ENCODE results near the gene PHLDA1. TPM values are rescaled to one million over a fixed set of nuclear protein-coding genes. Genes with fewer than 3 reads are reported as not detected.

Gene PHLDA1
- total RNA-seq, 1 donor from 2014 or later, result 11.6 TPM

DNA sequence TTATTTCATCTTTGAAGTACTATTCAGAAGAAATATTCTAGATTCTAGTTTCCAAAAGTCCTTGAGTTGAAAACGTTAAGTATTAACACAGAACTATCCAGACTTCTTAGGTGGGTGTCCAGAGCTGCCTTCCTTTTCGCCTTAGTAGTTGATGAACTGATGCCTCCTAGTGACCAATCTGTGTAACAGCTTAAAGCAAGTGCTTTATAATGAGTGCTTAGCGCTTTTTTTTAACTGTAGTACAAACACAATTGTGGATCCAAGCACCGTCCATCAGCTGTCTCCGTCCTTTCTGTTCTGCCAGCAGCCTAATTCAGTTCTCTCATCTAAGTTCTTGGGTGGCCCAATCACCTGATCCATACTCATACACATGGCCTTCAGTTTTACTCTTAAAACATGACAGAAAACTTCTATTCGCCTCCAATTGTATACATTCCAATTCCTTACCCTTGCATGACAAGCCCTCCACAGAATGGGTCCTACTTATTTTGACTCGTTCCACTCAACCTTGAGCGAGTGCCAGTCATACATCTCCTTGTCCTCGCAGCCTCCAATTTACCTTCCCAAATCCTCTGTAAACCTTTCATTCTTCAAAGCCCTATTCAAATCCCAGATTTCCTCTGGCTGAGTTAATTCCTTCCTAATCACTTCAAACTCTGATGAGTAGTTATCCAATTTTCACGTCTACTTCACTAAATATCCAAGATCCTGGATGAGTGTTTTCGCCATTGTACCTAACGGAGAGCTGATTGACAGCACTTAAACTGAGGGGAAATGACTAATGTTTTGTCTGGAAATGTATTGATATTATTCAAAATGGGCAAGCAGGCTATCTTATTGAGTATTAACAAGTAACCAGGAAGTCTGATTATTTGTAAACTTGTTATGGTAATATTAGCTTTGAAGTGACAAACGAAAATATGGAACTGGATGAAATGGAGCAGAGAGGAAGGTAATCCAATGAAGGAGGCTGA is 5.8 kb upstream of the PHLDA1 start:
- DNase-seq (ENCODE audit: low read depth in 2 of 2), result peak; percentile 78 to 89

DNA sequence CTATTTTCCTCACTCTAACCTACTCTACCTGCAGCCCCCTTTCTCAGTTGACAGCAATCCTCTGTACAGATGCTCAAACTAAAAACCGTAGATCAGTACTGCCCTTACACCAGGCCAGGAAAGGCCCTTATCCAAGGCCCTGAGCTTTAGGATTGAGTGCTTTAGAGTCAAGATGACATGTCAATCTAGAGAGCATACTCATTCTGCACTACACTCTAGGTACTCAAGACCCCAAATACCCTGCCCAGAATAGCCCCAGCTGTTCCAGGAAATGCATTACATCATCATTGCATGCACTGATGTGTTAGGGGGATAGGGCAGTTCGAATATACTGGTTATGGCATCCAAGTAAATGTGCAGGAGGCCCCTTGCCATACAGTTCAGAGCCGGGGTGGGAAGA is 3.5 kb upstream of the PHLDA1 start:
- DNase-seq (ENCODE audit: low read depth in 2 of 2), result no peak

DNA sequence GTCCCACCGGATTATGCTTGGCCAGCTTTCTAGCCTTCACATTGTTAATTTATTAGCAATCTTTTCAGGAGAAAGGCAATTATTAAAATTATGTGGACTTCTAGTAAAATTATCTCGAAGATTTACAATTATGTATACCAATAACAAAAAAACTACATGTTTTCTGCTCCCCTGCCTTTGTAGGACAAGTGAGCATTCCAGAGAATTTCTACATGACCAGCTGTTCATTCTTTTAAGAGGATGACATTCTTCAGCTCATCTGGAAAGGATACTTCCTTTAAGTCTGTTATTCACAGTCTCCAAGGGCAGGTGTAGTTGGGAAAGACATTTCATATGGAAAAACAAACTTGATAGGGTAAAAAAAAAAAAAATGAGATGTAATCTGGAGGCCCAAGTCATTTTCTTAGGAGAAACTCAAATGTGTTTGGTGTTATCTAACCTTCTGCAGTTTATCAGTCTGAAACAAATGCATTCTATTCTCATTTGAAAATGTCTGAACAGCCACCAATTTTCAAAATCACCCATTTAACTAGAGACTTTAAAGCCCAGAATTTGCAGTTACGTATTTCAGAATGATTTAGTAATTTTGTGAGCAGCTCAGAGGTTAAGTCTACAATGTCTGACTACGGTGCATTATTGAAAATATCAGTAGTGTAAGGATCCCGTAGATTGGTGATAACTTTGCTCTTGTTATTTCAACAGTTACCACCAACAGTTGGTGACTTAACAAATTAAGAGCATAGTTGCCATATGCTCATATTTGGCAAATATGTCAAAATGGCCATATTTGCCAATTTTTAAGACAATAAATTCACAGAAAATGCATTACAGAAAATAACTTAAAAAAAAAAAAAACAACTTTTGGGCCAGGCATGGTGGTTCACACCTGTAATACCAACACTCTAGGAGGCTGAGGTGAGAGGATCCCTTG is 1.8 kb upstream of the PHLDA1 start:
- DNase-seq (ENCODE audit: low read depth in 2 of 2), result no peak

DNA sequence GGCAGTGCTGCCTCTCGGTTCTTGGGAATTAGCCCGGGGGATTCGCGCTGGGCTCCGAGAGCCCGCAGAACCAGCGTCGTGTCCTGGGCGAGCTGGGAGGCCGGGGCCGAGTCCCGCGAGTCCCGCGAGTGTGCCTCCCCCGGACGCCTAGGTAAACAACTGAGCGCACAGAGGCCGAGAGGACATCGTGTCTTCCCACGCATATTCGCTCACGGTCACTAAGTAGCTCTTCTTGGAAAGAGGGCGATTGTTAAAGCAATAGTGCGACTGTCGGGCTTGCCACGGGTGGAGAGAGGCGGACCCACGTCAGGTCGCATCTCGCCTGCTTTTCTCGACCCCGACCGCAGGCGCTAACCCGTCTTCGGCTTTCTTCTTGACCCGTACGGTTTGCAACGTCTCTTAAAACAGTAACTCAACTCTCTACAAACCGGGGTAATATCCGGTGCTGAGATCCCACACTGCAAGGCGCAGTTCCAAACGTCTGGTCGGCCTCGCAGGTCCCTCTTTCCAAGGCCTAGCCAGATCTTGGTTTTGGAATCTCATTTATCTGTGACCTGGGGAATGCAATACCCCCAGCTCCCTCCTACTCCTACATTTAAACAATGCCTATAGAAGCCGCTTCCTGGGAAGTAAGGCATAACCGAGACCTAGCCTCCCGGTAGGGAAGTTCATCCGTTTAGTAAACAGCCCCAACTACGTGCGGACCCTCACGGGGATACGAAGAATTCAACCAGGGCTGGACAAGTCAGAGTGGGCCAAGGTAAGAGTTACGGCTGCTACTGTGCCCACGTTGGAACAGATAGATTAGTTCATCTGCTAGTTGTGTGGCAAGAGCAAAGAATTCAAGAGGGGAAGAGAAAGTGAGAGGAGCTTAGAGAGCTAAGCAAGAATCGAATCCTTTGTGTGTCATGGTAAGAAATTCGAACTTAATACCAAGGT is 736 bp upstream of the PHLDA1 start:
- DNase-seq (ENCODE audit: low read depth in 2 of 2), result peak in 1 of 2 donors; percentile 66

DNA sequence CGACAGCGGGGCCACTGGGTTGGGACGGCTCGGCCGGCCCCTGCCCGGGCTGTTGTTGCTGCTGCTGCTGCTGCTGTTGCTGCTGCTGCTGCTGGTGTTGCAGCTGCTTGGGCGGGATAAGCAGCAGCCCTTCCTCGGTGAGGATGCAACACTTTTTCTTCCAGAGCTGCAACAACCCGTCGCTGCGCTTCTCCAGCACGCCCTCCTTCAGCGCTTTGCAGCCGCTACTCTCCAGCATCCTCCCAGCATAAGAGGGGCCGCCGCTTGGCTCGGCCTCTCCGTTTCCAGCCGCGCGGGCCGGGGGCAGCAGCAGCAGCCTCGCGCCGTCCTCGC is 529 bp downstream of the PHLDA1 start:
- DNase-seq (ENCODE audit: low read depth in 2 of 2), result no peak

DNA sequence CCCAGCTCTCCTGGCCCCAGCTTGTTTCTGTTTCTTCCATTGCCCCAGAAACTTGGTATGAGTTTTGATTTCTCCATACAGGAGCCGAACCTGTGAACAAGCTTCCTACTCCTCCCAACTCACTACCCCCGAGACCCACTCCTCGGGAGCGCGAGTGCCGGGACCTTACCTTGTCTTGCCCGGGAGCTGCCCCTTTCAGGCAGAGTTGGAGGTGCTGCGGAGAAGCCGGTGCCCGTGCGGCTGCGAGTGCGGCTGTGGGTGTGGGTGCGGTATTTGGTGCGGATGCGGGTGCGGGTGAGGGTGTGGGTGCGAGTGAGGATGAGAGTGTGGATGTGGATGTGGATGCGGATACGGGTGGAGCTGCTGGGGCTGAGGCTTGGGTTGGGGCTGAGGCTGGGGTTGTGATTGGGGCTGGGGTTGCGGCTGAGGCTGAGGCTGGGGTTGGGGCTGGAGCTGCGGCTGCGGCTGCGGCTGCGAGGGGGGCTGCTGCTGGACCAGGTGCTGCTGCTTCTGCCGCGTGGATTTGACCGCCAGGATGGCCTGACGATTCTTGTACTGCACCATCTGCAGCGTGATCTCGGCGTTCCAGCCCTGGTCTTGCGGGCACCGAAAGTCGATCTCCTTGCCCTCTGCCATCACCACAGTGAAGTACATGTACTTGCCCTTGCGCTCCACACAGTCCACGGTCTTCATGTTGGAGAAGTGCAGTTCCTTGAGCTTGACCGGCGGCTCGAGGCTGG is 1.1 kb downstream of the PHLDA1 start:
- DNase-seq (ENCODE audit: low read depth in 2 of 2), result peak in 1 of 2 donors; percentile 43

DNA sequence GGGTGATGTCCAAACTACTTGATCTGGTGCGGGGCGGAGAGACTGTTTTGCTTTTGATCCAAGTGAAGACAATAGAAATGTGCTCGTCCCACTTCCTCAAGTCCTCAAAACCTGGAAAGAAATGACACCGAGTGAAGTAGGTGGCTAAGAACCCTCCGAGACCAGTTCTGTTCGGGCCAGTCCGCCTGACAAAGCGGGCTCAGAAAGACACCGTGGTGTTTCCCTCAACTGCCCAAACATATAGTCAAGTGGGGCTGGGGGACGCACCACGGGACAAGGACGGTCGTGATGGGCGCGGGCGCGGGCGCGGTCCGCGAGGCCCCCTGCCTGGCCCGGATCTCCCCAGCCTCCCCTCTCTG is 1.6 kb downstream of the PHLDA1 start:
- DNase-seq (ENCODE audit: low read depth in 2 of 2), result peak in 1 of 2 donors; percentile 42

DNA sequence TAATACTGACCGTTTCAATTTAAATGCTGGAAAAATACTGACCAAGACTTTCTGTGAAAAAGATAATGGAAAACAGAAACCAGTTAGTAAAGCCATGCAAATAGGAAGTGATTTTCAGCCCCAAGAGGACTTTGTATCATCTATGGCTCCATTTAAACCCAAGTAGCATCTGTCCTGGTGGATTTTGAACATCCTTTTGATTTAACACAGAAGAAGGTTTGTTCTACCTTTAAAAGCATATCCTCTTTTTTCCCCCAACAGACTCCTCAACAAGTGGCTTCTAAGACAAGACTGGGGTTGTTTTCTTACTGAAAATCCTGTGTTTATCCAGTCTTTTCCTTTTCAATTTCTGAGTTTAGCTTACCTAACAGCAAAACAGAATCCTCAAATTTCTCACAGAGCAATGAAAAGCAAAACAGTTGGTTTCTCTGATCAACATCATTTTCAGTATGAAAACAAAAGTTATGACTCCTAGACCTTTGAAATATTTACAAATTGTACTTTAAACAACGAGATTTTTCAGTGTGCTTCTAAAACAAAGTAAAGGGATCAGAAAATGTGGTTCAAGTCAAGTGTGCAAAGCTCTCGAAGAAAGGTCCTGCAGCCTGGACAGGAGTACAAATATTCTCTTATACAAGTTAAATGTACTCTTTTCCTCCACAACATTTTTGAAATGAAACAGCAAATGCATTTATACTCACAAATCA is 2.9 kb downstream of the PHLDA1 start:
- no peak for DNase-seq (ENCODE audit: low read depth in 2 of 2)

DNA sequence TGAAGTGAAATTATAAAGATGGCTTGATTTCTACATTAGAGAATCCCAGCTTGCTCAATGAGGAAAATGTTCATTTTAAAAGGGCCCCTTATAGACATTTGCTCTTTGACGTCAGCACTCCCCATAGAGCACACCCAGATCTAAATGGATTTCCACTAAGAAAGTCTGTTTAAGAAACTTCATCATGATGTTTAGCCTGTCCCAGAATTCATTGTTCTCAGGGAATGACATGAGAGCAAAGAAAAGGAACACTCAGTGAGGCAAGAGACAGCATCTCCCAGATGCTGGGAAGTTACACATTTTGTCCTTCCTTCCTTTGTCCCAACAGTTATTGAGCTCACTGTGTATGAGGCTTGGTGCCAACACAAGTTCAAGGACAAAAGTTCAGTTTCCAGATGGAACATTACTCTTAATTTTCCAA is 4.9 kb downstream of the PHLDA1 start:
- DNase-seq (ENCODE audit: low read depth in 2 of 2), result peak; percentile 53 to 85

DNA sequence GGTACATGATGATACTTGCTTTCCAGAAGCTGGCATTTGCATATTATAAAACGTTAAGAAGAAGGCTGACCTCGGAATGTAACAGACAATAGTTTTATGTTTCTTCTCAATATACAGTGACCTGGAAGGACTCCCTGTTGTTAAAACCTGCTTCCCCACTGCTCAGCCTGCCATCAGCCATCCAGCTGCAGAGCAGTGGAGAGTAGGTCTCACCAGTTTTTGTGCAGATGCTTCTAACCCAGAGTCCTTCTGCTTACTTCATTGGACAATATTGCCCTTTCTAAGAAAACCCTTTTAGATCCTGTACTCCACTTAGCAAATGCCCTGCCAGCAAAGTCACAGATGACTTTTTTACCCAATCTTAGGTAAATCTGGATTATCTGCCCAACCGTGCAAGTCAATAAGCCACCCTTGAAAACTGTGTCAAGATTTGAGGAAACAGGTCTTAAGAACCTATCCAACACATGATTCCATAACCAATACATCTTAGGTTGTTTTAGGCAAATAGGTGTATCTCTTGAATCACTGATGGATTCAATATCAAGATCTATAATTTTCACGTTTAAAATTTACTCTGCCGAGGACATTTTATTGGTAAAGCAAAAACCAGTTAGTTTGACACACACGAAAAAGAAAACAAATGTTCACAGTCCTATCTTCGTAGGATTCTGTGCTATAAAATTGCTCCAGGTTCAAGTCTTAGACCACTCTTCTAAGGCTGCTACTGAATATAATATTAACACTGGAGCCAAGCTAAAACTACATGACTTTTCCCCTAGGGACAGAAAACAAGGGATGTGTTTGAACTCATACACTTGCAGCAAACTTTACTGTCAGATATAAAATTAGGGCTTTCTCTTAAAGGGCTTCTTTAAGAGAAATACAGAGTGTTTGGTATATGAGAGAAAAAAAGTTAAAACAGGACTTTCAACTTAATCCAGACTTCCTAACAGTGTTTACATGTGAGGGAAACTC is 5.7 kb downstream of the PHLDA1 start:
- DNase-seq (ENCODE audit: low read depth in 2 of 2), result no peak

DNA sequence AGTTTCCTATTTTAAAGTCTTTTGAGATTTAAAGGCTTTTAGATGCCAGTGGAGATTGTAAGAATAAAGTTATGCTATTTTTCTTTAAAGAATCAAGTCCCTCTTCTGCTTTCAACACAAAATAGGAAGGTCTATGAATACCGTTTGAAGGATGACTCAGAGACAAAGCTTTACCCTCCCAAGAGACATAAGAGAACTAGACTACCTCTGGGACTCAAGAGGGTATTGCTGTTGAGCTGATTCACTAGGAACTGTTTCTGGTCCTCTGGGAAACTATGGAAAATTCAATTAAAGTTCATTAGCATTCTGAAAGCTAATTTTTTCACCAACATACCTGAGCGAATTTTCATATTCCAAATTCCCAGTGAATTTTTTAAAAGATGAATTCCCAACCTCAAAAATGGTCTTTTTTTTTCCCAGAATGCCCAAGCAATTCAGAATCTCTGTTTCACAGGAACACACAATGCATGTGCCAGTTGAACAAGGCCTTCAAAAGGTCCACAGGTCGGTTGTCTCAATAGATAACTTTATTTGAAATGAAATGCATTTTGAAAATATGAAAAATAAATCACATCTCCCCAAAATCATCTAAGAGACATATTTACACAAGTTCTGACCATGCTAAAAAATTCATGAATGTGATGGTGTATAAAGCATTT is 6.5 kb downstream of the PHLDA1 start:
- peak in 1 of 2 donors; percentile 46 for DNase-seq (ENCODE audit: low read depth in 2 of 2)

DNA sequence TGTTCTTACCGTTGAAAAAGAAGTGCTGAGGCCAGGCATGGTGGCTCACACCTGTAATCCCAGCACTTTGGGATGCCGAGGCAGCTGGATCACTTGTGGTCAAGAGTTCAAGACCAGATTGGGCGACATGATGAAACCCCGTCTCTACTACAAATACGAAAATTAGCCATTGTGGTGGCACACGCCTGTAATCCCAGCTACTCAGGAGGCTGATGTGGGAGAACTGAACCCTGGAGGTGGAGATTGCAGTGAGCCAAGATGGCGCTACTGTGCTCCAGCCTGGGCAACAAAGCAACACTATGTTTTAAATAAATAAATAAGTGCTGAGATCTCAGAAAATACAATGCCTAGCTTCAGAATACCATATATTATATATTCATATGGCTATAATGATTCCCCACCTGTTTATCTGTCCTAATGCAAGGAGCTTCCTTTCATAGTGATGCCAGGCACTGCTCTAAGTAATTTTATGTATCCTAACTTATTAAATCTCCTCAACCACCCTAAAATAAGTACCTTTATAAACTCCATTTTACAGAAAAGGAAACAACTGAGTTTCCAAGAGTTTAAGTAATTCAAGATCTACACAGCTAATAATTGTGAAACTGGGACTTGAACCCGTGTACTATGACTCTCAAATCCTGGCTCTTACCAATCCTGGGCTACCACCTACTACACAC is 7.3 kb downstream of the PHLDA1 start:
- no peak for DNase-seq (ENCODE audit: low read depth in 2 of 2)

DNA sequence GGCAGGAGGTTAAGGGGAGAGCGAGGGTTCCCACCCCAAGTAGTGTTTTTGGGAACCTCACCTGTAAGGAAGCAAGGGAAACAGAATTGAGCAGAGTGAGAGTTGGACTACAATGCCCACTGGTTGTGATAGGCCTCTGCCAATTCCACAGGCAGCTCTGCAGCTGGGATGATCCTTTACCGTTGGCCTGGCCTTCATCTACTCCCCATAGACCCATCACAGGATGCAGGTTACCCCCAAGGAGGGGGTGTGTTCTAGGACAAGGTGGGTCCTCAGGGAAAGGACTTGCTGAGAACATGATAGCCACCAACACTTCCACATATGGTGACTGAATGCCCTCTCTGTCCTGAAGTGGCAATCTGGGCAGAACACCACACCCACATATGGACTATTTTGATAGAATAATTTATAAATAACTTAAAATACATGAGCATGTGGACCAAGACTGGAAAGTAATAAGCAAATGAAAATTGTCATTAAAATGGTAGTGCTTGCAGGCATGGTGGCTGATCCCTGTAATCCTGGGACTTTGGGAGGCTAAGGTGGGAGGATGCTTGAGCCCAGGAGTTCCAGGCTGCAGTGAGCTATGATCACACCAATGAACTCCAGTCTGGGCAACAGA is 8.4 kb downstream of the PHLDA1 start:
- DNase-seq (ENCODE audit: low read depth in 2 of 2), result no peak

DNA sequence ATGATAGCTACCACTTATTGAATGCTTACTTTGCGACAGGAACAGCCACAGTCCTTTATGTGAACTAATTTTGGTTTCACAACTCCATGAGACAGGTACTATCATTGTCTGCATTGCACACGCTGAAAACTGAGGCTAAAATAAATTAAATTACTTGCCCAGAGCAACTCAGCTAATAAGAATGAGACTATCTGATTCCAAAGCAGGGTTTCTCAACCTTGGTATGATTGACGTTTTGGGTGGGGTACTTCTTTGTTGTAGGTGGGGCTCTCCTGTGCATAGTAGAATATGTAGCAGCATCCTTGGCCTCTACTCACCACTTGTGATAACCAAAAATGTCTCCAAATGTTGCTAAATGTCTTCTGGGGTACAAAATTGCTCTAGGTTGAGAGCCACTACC is 9.1 kb downstream of the PHLDA1 start:
- no peak for DNase-seq (ENCODE audit: low read depth in 2 of 2)

DNA sequence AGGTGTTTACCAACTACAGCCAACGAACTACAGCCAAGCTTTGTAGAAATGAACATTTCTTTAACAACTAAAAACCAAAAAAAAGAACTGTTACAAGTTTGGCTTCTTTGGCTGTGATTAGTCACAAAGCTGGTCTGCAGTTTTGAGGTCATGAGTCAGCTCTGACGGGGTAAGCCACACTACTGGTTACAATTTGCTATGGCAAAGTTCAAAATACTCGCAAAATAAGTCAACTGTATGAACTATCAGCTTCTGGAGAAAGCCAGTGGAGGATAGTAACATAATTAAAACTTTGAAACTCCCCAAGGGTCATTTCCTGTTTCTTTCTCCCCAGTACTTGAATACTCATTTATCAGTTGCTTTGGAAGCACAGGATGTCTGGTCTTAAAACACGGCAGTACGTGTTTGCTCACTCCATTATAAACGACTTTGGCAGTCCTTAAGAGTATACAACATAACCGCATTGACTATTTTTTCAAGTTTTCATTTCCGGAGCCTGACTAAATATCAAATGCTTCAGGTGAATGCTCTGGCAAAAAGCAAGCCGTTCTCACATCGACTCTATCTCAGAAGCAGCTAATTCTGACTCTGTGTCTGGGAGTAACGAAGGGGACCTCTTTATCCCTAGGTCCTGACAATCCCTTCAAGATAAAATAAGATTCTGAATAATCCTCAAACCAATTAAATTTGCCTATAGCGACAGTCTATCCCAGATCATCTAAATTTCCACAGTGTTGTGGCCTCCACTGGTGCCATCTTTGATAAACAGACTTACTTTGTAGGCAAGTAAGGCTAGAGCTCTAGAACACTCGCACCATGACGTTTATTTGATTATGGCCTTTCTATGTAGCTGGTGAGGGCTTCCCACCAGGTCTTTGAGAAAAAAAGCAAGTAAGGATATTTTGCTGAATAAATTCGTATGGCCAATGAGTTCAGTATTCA is 10.6 kb downstream of the PHLDA1 start:
- DNase-seq (ENCODE audit: low read depth in 2 of 2), result peak; percentile 48 to 90

DNA sequence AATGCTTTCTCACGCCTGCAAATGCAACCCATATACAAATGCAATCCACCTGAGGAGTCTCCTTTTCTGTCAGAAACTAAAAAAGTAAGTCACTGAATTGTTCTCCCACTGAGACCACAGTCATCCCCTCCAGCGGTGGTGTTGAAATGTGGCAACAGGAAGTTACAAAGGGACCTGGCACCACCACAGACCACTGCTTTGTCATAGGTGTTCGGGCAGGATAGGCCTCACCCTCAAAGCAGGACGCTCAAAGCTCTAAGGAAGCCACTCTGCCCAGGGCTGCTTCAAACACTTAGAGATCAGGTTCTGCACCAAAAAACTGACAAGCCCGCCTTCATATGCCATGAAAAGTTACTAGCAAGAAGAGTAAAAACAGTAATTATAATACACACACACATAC is 11.3 kb downstream of the PHLDA1 start:
- DNase-seq (ENCODE audit: low read depth in 2 of 2), result peak; percentile 50 to 66
